Stomach smooth muscle (tissue), 2 donors: ENCODE results near the gene LRRC37A3.
"Not testable (repeated sequence)": the region's sequence is repeated elsewhere in the genome, so short reads cannot be mapped to it uniquely, and the experiment has no call there.

Experiments used
- H3K27ac ChIP-seq: one replicate; pipeline ENCODE4 v1.7.0; 2013; ENCODE audit warnings: mild to moderate bottlenecking, low read length, inconsistent platforms
- H3K27me3 ChIP-seq, 2 donors: one replicate each; pipeline ENCODE4 v1.7.0; 2013; ENCODE audit warnings: low read length in 2 of 2; ENCODE audit not compliant: insufficient read depth in 2 of 2, control insufficient read depth in 1 of 2
- H3K36me3 ChIP-seq, 2 donors: one replicate each; pipeline ENCODE4 v1.7.0; 2013; ENCODE audit warnings: low read length in 2 of 2; ENCODE audit not compliant: control insufficient read depth in 2 of 2, insufficient read depth in 2 of 2
- H3K4me1 ChIP-seq: one replicate; pipeline ENCODE4 v1.7.0; 2013; ENCODE audit warnings: low read length; ENCODE audit not compliant: control insufficient read depth, insufficient read depth
- H3K4me3 ChIP-seq, 2 donors: one replicate each; pipeline ENCODE4 v1.7.0; 2013; ENCODE audit warnings: low read length in 2 of 2
- H3K9ac ChIP-seq, 2 donors: one replicate each; pipeline ENCODE4 v1.7.0; 2013; ENCODE audit warnings: low read length in 2 of 2, mild to moderate bottlenecking in 1 of 2
- H3K9me3 ChIP-seq, 2 donors: one replicate each; pipeline ENCODE4 v1.7.0; 2013; ENCODE audit warnings: low read length in 2 of 2; ENCODE audit not compliant: control insufficient read depth in 2 of 2
- donor health status: healthy.
- donor health status: Pancreatic carcinoma.

The LRRC37A3 gene

GRCh38 chr17:64830631-64831040 lies 88.6 kb downstream of the LRRC37A3 start:
- H3K4me3 ChIP-seq, H3K36me3 ChIP-seq, H3K9ac ChIP-seq, H3K27me3 ChIP-seq, H3K4me1 ChIP-seq, H3K27ac ChIP-seq, H3K9me3 ChIP-seq: not testable (repeated sequence)

DNA sequence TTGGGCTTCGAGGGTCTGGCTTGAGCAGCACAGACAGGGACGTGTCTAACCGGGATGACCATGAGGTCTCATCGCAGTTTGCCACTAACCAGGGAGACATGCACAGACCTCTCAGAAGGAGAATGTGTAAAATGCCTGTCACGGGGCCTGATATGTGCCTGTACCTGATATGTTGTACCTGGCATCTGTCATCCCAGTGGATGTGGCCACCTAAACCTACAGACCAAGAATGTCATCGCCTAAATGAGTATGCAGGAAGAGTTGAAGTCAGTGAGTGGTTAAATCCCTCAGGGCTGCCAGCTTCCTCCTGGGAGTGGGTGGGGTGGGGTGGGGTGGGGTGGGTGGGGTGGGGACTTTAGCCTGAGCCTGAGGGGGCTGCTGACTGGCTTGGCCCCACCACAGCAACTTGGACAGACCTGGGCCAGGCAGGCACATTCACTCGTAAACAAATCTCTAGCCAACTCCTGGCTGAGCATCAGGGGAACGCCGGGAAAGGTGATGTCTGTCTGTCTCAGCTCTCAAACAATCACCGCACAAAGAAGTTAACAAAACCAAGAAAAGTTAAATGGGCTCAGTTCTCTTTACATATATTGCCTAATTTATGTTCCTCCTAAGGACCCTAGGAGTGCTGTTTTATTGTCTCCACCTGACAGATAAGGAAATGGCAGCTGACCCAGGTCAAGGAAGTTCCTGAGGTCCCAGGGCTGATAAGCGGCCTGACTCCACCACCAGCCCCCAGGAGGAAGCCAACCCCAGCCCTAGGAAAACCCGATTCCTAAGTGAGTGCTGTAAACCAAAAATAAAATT lies 89.3 kb downstream of the LRRC37A3 start:
- H3K4me1 ChIP-seq, H3K27me3 ChIP-seq, H3K4me3 ChIP-seq, H3K27ac ChIP-seq, H3K36me3 ChIP-seq, H3K9me3 ChIP-seq, H3K9ac ChIP-seq: not testable (repeated sequence)

- H3K27ac ChIP-seq, H3K27me3 ChIP-seq, H3K9ac ChIP-seq, H3K36me3 ChIP-seq, H3K4me3 ChIP-seq, H3K4me1 ChIP-seq, H3K9me3 ChIP-seq: not testable (repeated sequence)
Measured at GRCh38 chr17:64829068-64829467, 90.2 kb downstream of the LRRC37A3 start.

GRCh38 chr17:64818904-64819303 lies 100.4 kb downstream of the LRRC37A3 start:
- H3K4me3 ChIP-seq, H3K36me3 ChIP-seq, H3K9ac ChIP-seq, H3K9me3 ChIP-seq, H3K27me3 ChIP-seq, H3K4me1 ChIP-seq, H3K27ac ChIP-seq: not testable (repeated sequence)

DNA sequence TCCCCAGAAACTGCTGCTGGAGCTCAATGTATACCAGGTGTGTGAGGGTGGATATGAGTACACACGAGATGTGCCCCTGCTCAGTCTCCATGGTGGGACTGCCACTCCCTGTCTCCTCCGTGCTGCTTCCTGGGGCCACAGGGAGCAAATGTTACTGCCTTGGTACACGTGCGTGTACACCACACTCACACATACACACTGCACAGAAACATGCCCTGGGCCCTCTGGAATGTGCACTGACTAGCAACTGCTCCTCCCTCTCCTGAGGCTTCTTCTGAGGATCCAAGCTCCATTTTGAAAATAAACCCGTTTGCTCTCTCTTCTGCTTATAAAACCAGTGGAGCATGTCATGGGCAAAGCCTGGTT lies 103.5 kb downstream of the LRRC37A3 start:
- not testable (repeated sequence) for H3K9me3 ChIP-seq, H3K36me3 ChIP-seq, H3K27me3 ChIP-seq, H3K27ac ChIP-seq, H3K4me3 ChIP-seq, H3K4me1 ChIP-seq, H3K9ac ChIP-seq

GRCh38 chr17:64814993-64815832 lies 104.1 kb downstream of the LRRC37A3 start:
- not testable (repeated sequence) for H3K27ac ChIP-seq, H3K9me3 ChIP-seq, H3K9ac ChIP-seq, H3K4me1 ChIP-seq, H3K27me3 ChIP-seq, H3K36me3 ChIP-seq, H3K4me3 ChIP-seq

GRCh38 chr17:64808178-64808977 lies 110.9 kb downstream of the LRRC37A3 start:
- not testable (repeated sequence) for H3K9ac ChIP-seq, H3K9me3 ChIP-seq, H3K36me3 ChIP-seq, H3K27ac ChIP-seq, H3K4me1 ChIP-seq, H3K4me3 ChIP-seq, H3K27me3 ChIP-seq
